Upper lobe of left lung (tissue), 6 donors: ENCODE results near the gene ZNRF1. TPM values are rescaled to one million over a fixed set of nuclear protein-coding genes. Genes with fewer than 3 reads are reported as not detected.

Experiments
- ATAC-seq, 2 donors: fragments of 200-7000 bp; cut with Tn5 transposase; one replicate each; pipeline ENCODE4 v1.9.1; 2022; ENCODE audit warnings: mild to moderate bottlenecking in 2 of 2, moderate library complexity in 2 of 2; ENCODE audit not compliant: low FRiP score in 2 of 2
- DNase-seq, 2 donors: peaks; one replicate each; pipeline ENCODE4 v3.0.0-alpha.2; 2019 to 2020
- H3K27ac ChIP-seq, 4 donors: fragments of 200-600 bp; sonication (generic); one replicate each; pipeline ENCODE4 v1.5.1; 2016 to 2019
- H3K27me3 ChIP-seq, 4 donors: fragments of 200-600 bp; sonication (generic); one replicate each; pipeline ENCODE4 v1.5.1; 2017 to 2019
- H3K36me3 ChIP-seq, 4 donors: fragments of 200-600 bp; sonication (generic); one replicate each; pipeline ENCODE4 v1.5.1; 2016 to 2019
- H3K4me1 ChIP-seq, 4 donors: fragments of 200-600 bp; sonication (generic); one replicate each; pipeline ENCODE4 v1.5.1; 2018 to 2019
- H3K4me3 ChIP-seq, 4 donors: fragments of 200-600 bp; sonication (generic); one replicate each; pipeline ENCODE4 v1.5.1; 2017 to 2019; ENCODE audit warnings: mild to moderate bottlenecking in 2 of 4, moderate library complexity in 1 of 4
- H3K9me3 ChIP-seq, 4 donors: fragments of 200-600 bp; sonication (generic); one replicate each; pipeline ENCODE4 v1.5.1; 2018 to 2019
- EP300 ChIP-seq, 4 donors: sonication (generic); formaldehyde crosslinking; IDR thresholded peaks; one replicate each; pipeline ENCODE4 v1.5.1; 2017; ENCODE audit warnings: antibody characterized with exemption in 4 of 4, control low read depth in 2 of 4
- POLR2A ChIP-seq, 4 donors: fragments of 450-650 bp; IDR thresholded peaks; one replicate each; pipeline ENCODE4 v1.5.1; 2016 to 2017; ENCODE audit warnings: antibody characterized with exemption in 4 of 4, mild to moderate bottlenecking in 2 of 4
- POLR2AphosphoS5 ChIP-seq, 2 donors: sonication (generic); formaldehyde crosslinking; IDR thresholded peaks; one replicate each; pipeline ENCODE4 v1.5.1; 2017; ENCODE audit warnings: antibody characterized with exemption in 2 of 2
- WGBS, 2 donors: methylation state at CpG; one replicate each; pipeline ENCODE4 v1.1.5; 2017 to 2018; 5-methylcytosine and 5-hydroxymethylcytosine counted together
- total RNA-seq, 6 donors: library from RNA; depleted of rRNA in 4 of 6; stranded (reverse); fragments of >200 nt in 4 of 6; gene quantifications; one replicate each; pipeline versions ENCODE4 v1.1.0 to v1.2.1, GENCODE V29; 2016 to 2021
- TF ChIP-seq, protein P1 (sequence below), 6 experiments: fragments of 450-650 bp in 4 of 6; fragments of 200-600 bp in 2 of 6; sonication (generic) in 2 of 6; IDR thresholded peaks; one replicate each; pipeline ENCODE4 v1.5.1; 2016 to 2019; ENCODE audit warnings: antibody characterized with exemption in 6 of 6
- donor health status: DM: no; HTN: no; CAD: no; lungs with moderate emphysema.
- donor health status: DM: no; HTN: yes; CAD: no; lungs with severe emphysema.

ZNRF1 gene
- total RNA-seq, 6 donors from 2014 or later, result 18.5 to 40.0 (median 27.1) TPM

- 85 to 88% methylated on average over 6 of the region's 6 CpGs for WGBS, 2 donors
- H3K36me3 ChIP-seq, result no peaks in the 10 kb centered on the region
- peaks cover 0 to 1% (median 0%) of the 10 kb centered on the region in 4 donors for H3K4me1 ChIP-seq
- H3K27ac ChIP-seq, result no peak overlapping the region
- ATAC-seq (no peak), DNase-seq (no peak)
- no peak overlapping the region for H3K4me3 ChIP-seq
- TF ChIP-seq POLR2A (IDR thresholded peaks at IDR 0.05) (no peak), POLR2AphosphoS5 (IDR thresholded peaks at IDR 0.05) (no peak), EP300 (IDR thresholded peaks at IDR 0.05) (no peak)
- TF ChIP-seq, protein P1, sequence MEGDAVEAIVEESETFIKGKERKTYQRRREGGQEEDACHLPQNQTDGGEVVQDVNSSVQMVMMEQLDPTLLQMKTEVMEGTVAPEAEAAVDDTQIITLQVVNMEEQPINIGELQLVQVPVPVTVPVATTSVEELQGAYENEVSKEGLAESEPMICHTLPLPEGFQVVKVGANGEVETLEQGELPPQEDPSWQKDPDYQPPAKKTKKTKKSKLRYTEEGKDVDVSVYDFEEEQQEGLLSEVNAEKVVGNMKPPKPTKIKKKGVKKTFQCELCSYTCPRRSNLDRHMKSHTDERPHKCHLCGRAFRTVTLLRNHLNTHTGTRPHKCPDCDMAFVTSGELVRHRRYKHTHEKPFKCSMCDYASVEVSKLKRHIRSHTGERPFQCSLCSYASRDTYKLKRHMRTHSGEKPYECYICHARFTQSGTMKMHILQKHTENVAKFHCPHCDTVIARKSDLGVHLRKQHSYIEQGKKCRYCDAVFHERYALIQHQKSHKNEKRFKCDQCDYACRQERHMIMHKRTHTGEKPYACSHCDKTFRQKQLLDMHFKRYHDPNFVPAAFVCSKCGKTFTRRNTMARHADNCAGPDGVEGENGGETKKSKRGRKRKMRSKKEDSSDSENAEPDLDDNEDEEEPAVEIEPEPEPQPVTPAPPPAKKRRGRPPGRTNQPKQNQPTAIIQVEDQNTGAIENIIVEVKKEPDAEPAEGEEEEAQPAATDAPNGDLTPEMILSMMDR (IDR thresholded peaks at IDR 0.05), result no peak
- H3K9me3 ChIP-seq, result no peaks in the 10 kb centered on the region
- H3K27me3 ChIP-seq, result no peaks in the 10 kb centered on the region
These were observed 145.1 kb downstream of the ZNRF1 start for GRCh38 chr16:75143941-75144340.

- TF ChIP-seq POLR2AphosphoS5 (IDR thresholded peaks at IDR 0.05) (no peak), EP300 (IDR thresholded peaks at IDR 0.05) (no peak), POLR2A (IDR thresholded peaks at IDR 0.05) (no peak)
- TF ChIP-seq, protein P1 (IDR thresholded peaks at IDR 0.05), result no peak
- H3K9me3 ChIP-seq, result peaks cover 5 to 10% (median 7%) of the 10 kb centered on the region in 4 donors
- peak overlapping the region in 3 of 4 donors; percentile 83 to 99 (median 98) for H3K4me3 ChIP-seq
- H3K36me3 ChIP-seq, result peaks cover 0 to 5% (median 0%) of the 10 kb centered on the region in 4 donors
- H3K4me1 ChIP-seq, result peaks cover 0 to 10% (median 6%) of the 10 kb centered on the region in 4 donors
- no peaks in the 10 kb centered on the region for H3K27me3 ChIP-seq
- 62% methylated on average over 3 of the region's 3 CpGs for WGBS, 2 donors
- DNase-seq (no peak), ATAC-seq (no peak)
- peak overlapping the region in 2 of 4 donors; percentile 91 to 96 for H3K27ac ChIP-seq
These were observed 149.1 kb downstream of the ZNRF1 start for GRCh38 chr16:75147968-75148310.

GRCh38 chr16:75148311-75149195 lies 149.7 kb downstream of the ZNRF1 start, which contains the start of gene ZFP1:
Gene ZFP1, plus strand, starts transcription at chr16:75148524. Its CDS starts 4,428 bp downstream, at chr16:75152952.
- H3K27me3 ChIP-seq, result no peaks in the 10 kb centered on the region
- peak; percentile 97 to 99 for ATAC-seq
- TF ChIP-seq EP300 (IDR thresholded peaks at IDR 0.05), result no peak
- TF ChIP-seq POLR2AphosphoS5 (IDR thresholded peaks at IDR 0.05), result peak; percentile 74 to 85
- peak in 3 of 4 donors; percentile 40 to 74 (median 46) for TF ChIP-seq POLR2A (IDR thresholded peaks at IDR 0.05)
- TF ChIP-seq, protein P1 (IDR thresholded peaks at IDR 0.05), result peak in 2 of 6 experiments; percentile 15 to 28
- H3K36me3 ChIP-seq, result peaks cover 0 to 5% (median 1%) of the 10 kb centered on the region in 4 donors
- H3K27ac ChIP-seq, result peak within 1 kb of the TSS; percentile 90 to 96 (median 94)
- peak within 1 kb of the TSS; percentile 66 to 99 (median 90) for H3K4me3 ChIP-seq
- H3K4me1 ChIP-seq, result peaks cover 0 to 10% (median 6%) of the 10 kb centered on the region in 4 donors
- peak; percentile 96 to 98 for DNase-seq
- WGBS, 2 donors, result 0% methylated on average over 37 to 39 of the region's 93 CpGs
- H3K9me3 ChIP-seq, result peaks cover 5 to 10% (median 7%) of the 10 kb centered on the region in 4 donors

- Histone ChIP-seq H3K4me1 (peaks cover 0 to 10% (median 6%) of the 10 kb centered on the region in 4 donors), H3K27me3 (no peaks in the 10 kb centered on the region), H3K9me3 (peaks cover 5 to 10% (median 7%) of the 10 kb centered on the region in 4 donors), H3K27ac (no peak overlapping the region), H3K36me3 (peaks cover 0 to 19% (median 9%) of the 10 kb centered on the region in 4 donors), H3K4me3 (no peak overlapping the region)
- ATAC-seq (no peak), DNase-seq (no peak)
- TF ChIP-seq, protein P1 (IDR thresholded peaks at IDR 0.05), result no peak
- no peak for TF ChIP-seq POLR2AphosphoS5 (IDR thresholded peaks at IDR 0.05)
- TF ChIP-seq POLR2A (IDR thresholded peaks at IDR 0.05), result no peak
- no peak for TF ChIP-seq EP300 (IDR thresholded peaks at IDR 0.05)
- 48 to 73% methylated on average over 2 of the region's 2 CpGs for WGBS, 2 donors
These were observed 153.0 kb downstream of the ZNRF1 start for GRCh38 chr16:75151798-75152197.
